Measurements from ENCODE around the gene OR10D3.

Gene OR10D3

GRCh38 chr11:124195189-124195734 is 12.1 kb downstream of the OR10D3 start:
- peak; percentile 92 for DNase-seq

GRCh38 chr11:124197999-124198398 is 14.9 kb downstream of the OR10D3 start:
- DNase-seq: no peak

GRCh38 chr11:124198897-124199296 is 15.8 kb downstream of the OR10D3 start:
- DNase-seq: no peak

GRCh38 chr11:124199702-124200101 is 16.6 kb downstream of the OR10D3 start:
- no peak for DNase-seq

- no peak for DNase-seq
Observed at GRCh38 chr11:124200671-124201070, 17.5 kb downstream of the OR10D3 start.

- DNase-seq: no peak
Observed at GRCh38 chr11:124202951-124203350, 19.8 kb downstream of the OR10D3 start.

GRCh38 chr11:124204008-124204407 is 20.9 kb downstream of the OR10D3 start:
- DNase-seq: no peak

- peak; percentile 89 for DNase-seq
Observed at GRCh38 chr11:124207102-124207792, 24.1 kb downstream of the OR10D3 start.

- DNase-seq: no peak
Observed at GRCh38 chr11:124209824-124210357, 26.7 kb downstream of the OR10D3 start.

GRCh38 chr11:124210421-124210820 is 27.3 kb downstream of the OR10D3 start:
- no peak for DNase-seq

GRCh38 chr11:124211321-124211720 is 28.2 kb downstream of the OR10D3 start:
- DNase-seq: no peak

GRCh38 chr11:124214027-124214426 is 30.9 kb downstream of the OR10D3 start:
- no peak for DNase-seq

- no peak for DNase-seq
Observed at GRCh38 chr11:124219126-124219525, 36.0 kb downstream of the OR10D3 start.

- DNase-seq: no peak
Observed at GRCh38 chr11:124222407-124222806, 39.3 kb downstream of the OR10D3 start.

GRCh38 chr11:124224618-124225423 is 41.7 kb downstream of the OR10D3 start:
- DNase-seq: peak; percentile 84

GRCh38 chr11:124225471-124225870 is 42.3 kb downstream of the OR10D3 start:
- DNase-seq: no peak

- DNase-seq: no peak
Observed at GRCh38 chr11:124233376-124233775, 50.2 kb downstream of the OR10D3 start.

Measured in hematopoietic multipotent progenitor cell treated with erythropoietin and hydrocortisone succinate and interleukin-3 and kit ligand, for 6 days (in vitro differentiated cells).